Astrocyte (in vitro differentiated cells and primary cell): ENCODE data around the gene VWF. TPM values are rescaled to one million over a fixed set of nuclear protein-coding genes. Genes with fewer than 3 reads are reported as not detected.
A peak's percentile ranks its signal among the peaks of the same experiment; 100 is the strongest.

ENCODE experiments used
- DNase-seq: peaks from one replicate; pipeline ENCODE4 v3.0.0-alpha.2; 2010; ENCODE audit warnings: low read depth
- FAIRE-seq: peaks from 2 replicates; lab custom pipeline; 2011; peaks lifted over from hg19 to GRCh38; lab: Jason Lieb, UNC
- H2AFZ ChIP-seq: 2 replicates; pipeline ENCODE4 v1.6.0; 2012; ENCODE audit warnings: low read depth, low read length, inconsistent platforms
- H3K27ac ChIP-seq: 2 replicates; pipeline ENCODE4 v1.5.1; 2011; ENCODE audit warnings: low read depth, low read length, inconsistent platforms
- H3K27me3 ChIP-seq: 2 replicates; pipeline ENCODE4 v1.6.0; 2011; ENCODE audit warnings: low read length, inconsistent platforms; ENCODE audit not compliant: insufficient read depth
- H3K36me3 ChIP-seq: 2 replicates; pipeline ENCODE4 v1.5.1; 2011; ENCODE audit warnings: low read length, inconsistent platforms; ENCODE audit not compliant: insufficient read depth
- H3K4me1 ChIP-seq: 2 replicates; pipeline ENCODE4 v1.5.1; 2011; ENCODE audit warnings: low read length, inconsistent platforms; ENCODE audit not compliant: insufficient read depth
- H3K4me2 ChIP-seq: 2 replicates; pipeline ENCODE4 v1.6.0; 2012; ENCODE audit warnings: low read length, inconsistent platforms
- H3K4me3 ChIP-seq: 2 replicates; pipeline ENCODE4 v1.5.1; 2011; ENCODE audit warnings: low read depth, mild to moderate bottlenecking, low read length, inconsistent platforms; ENCODE audit not compliant: insufficient read depth
- H3K79me2 ChIP-seq: 2 replicates; pipeline ENCODE4 v1.6.0; 2012; ENCODE audit warnings: mild to moderate bottlenecking, low read length, inconsistent platforms; ENCODE audit not compliant: insufficient read depth
- H3K9ac ChIP-seq: 2 replicates; pipeline ENCODE4 v1.6.0; 2012; ENCODE audit warnings: mild to moderate bottlenecking, low read length, inconsistent platforms
- H3K9me3 ChIP-seq: 2 replicates; pipeline ENCODE4 v1.5.1; 2012; ENCODE audit warnings: low read depth, mild to moderate bottlenecking, low read length, inconsistent platforms; ENCODE audit not compliant: insufficient read depth
- H4K20me1 ChIP-seq: 2 replicates; pipeline ENCODE4 v1.6.0; 2012; ENCODE audit warnings: low read length, inconsistent platforms; ENCODE audit not compliant: insufficient read depth
- H3K27ac Mint-ChIP-seq: one replicate; pipeline ENCODE4 v1.8.0; 2021; ENCODE audit warnings: mild to moderate bottlenecking, mixed read lengths; ENCODE audit not compliant: unreplicated experiment
- H3K27me3 Mint-ChIP-seq: one replicate; pipeline ENCODE4 v1.8.0; 2021; ENCODE audit warnings: low read depth, mixed read lengths; ENCODE audit not compliant: unreplicated experiment
- H3K36me3 Mint-ChIP-seq: one replicate; pipeline ENCODE4 v1.8.0; 2021; ENCODE audit warnings: low read depth, mixed read lengths; ENCODE audit not compliant: unreplicated experiment
- H3K4me1 Mint-ChIP-seq: one replicate; pipeline ENCODE4 v1.8.0; 2021; ENCODE audit warnings: low read depth, mixed read lengths; ENCODE audit not compliant: unreplicated experiment
- H3K4me3 Mint-ChIP-seq: one replicate; pipeline ENCODE4 v1.8.0; 2021; ENCODE audit warnings: mild to moderate bottlenecking, moderate library complexity, mixed read lengths; ENCODE audit not compliant: unreplicated experiment
- H3K9me3 Mint-ChIP-seq: one replicate; pipeline ENCODE4 v1.8.0; 2021; ENCODE audit warnings: mild to moderate bottlenecking, mixed read lengths; ENCODE audit not compliant: unreplicated experiment
- EZH2 ChIP-seq: IDR thresholded peaks from 2 replicates; pipeline ENCODE4 v1.6.1; 2012; ENCODE audit warnings: mild to moderate bottlenecking, low read length, inconsistent platforms; ENCODE audit not compliant: insufficient read depth
- total RNA-seq: library from RNA; stranded (reverse); gene quantifications from 2 replicates; pipeline ENCODE4 v1.2.1, GENCODE V29; 2021
- TF ChIP-seq, protein P1 (sequence below): IDR thresholded peaks from 2 replicates; pipeline ENCODE4 v1.5.1; 2011; ENCODE audit warnings: low read depth, mild to moderate bottlenecking, inconsistent platforms, low read length, moderate library complexity; ENCODE audit not compliant: insufficient read depth

The VWF gene
- total RNA-seq, 1 donor from 2014 or later, result 0.23 TPM

DNA sequence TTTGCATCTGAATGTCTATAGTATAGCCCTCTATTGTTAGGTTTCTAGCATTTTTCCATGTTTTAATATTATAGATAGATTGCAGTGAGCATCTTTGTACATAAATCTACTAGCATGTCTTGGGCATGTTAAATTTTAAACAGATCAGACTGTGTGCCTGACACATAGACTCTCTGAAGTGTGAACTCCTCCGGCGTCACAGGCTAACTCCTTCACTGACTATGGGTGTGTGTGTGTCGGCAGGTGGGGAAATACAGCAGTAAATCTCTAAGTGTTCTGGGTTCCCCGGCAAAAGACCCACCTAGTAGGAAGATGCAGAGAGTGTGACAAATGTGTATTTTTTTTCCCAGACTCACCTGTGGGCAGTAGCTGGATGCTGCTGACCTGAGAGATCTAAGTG is 2.3 kb downstream of the VWF start:
- Histone ChIP-seq H3K36me3 (no peaks in the 10 kb centered on the region), H3K9ac (no peak overlapping the region), H3K79me2 (no peaks in the 10 kb centered on the region), H3K4me1 (peaks cover 10% of the 10 kb centered on the region), H3K27ac (no peak overlapping the region), H3K27me3 (no peaks in the 10 kb centered on the region), H4K20me1 (no peaks in the 10 kb centered on the region), H3K9me3 (no peaks in the 10 kb centered on the region), H3K4me2 (no peak overlapping the region), H3K4me3 (no peak overlapping the region), H2AFZ (no peak overlapping the region)
- FAIRE-seq (no peak), DNase-seq (no peak)
- no peak overlapping the region for H3K27ac Mint-ChIP-seq
- H3K36me3 Mint-ChIP-seq, result no peaks in the 10 kb centered on the region
- H3K27me3 Mint-ChIP-seq, result peaks cover 22% of the 10 kb centered on the region
- TF ChIP-seq, protein P1, sequence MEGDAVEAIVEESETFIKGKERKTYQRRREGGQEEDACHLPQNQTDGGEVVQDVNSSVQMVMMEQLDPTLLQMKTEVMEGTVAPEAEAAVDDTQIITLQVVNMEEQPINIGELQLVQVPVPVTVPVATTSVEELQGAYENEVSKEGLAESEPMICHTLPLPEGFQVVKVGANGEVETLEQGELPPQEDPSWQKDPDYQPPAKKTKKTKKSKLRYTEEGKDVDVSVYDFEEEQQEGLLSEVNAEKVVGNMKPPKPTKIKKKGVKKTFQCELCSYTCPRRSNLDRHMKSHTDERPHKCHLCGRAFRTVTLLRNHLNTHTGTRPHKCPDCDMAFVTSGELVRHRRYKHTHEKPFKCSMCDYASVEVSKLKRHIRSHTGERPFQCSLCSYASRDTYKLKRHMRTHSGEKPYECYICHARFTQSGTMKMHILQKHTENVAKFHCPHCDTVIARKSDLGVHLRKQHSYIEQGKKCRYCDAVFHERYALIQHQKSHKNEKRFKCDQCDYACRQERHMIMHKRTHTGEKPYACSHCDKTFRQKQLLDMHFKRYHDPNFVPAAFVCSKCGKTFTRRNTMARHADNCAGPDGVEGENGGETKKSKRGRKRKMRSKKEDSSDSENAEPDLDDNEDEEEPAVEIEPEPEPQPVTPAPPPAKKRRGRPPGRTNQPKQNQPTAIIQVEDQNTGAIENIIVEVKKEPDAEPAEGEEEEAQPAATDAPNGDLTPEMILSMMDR, result no peak
- TF ChIP-seq EZH2, result no peak
- no peak overlapping the region for H3K4me3 Mint-ChIP-seq
- H3K9me3 Mint-ChIP-seq, result no peaks in the 10 kb centered on the region
- peaks cover 3% of the 10 kb centered on the region for H3K4me1 Mint-ChIP-seq

DNA sequence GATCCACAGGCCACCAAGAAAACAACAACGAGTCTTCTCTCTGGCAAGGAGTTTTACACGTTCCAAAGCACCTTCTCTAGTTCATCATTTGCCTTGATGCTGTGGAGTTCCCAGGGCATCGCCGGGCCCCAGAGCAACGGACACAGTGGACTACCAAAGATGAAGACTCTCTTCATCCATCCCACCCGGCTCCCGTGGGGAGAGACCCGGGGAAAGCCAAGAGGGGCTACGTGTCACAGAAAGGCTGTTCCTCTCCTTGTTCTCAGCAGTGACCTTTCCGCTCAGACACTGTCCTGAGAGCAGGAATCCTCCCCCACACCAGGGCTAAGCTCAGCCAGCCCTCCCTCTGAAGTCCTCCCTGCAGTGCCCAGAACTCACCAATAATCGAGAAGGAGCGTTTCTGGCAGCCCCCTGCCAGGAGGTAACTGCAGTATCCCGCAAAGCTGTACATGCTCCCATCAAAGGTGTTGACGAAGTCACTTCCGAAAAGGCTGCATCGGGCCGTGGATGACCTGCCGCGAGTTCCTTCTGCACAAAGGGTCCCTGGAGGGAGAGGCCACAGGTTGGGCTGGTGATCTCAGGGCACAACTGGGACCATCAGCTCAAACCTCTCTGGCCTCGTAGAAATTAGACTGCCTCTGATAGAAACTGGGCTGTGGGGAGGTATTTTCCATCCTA is 3.5 kb downstream of the VWF start:
- H3K36me3 Mint-ChIP-seq, result no peaks in the 10 kb centered on the region
- Histone ChIP-seq H3K27me3 (no peaks in the 10 kb centered on the region), H3K9me3 (no peaks in the 10 kb centered on the region), H3K4me2 (no peak overlapping the region), H4K20me1 (no peaks in the 10 kb centered on the region), H2AFZ (no peak overlapping the region), H3K9ac (no peak overlapping the region), H3K4me1 (peaks cover 22% of the 10 kb centered on the region), H3K4me3 (no peak overlapping the region), H3K27ac (no peak overlapping the region), H3K36me3 (no peaks in the 10 kb centered on the region), H3K79me2 (no peaks in the 10 kb centered on the region)
- FAIRE-seq, result no peak
- no peaks in the 10 kb centered on the region for H3K9me3 Mint-ChIP-seq
- H3K4me1 Mint-ChIP-seq, result peaks cover 11% of the 10 kb centered on the region
- peaks cover 22% of the 10 kb centered on the region for H3K27me3 Mint-ChIP-seq
- DNase-seq, result no peak
- no peak overlapping the region for H3K27ac Mint-ChIP-seq
- peak overlapping the region; percentile 27 for H3K4me3 Mint-ChIP-seq
- TF ChIP-seq, protein P1, result no peak
- TF ChIP-seq EZH2, result no peak

DNA sequence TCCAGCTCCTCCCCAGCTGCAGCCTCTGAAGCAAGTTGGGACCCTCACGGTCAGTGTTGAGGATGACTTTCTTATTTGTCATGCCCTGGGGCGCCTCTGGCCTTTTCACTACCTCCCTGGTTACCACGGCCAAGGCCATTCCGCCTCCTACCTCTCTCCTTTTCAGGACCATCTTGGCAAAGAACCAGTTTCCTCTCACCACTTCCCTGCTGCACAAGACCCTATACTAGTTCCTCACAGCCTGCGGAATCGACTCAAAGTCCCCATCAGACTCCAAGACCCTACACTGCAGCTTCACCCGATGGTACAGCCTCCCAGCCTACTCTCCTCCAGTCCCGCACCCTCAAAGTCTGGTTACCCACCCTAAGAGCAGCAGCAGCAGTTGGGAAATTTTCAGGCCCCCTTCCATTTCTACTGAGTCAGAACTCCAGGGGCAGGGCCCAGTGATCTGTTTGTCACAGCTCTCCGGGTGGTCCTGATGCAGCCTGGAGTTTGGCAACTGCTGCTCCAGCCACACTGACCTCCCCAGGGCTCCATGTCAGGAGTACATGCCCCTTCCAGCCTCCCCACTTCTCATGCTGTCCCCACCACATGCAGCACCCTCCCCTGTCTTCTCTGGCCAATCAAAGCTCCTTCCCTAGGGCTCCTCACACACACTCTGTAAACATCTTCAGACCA is 5.4 kb downstream of the VWF start:
- TF ChIP-seq EZH2, result no peak
- TF ChIP-seq, protein P1, result no peak
- Histone ChIP-seq H3K4me1 (peaks cover 30% of the 10 kb centered on the region), H2AFZ (peak overlapping the region; percentile 5), H4K20me1 (no peaks in the 10 kb centered on the region), H3K9me3 (no peaks in the 10 kb centered on the region), H3K4me2 (peak overlapping the region; percentile 25), H3K9ac (no peak overlapping the region), H3K27me3 (no peaks in the 10 kb centered on the region), H3K4me3 (no peak overlapping the region), H3K36me3 (no peaks in the 10 kb centered on the region), H3K79me2 (no peaks in the 10 kb centered on the region), H3K27ac (no peak overlapping the region)
- FAIRE-seq (no peak), DNase-seq (no peak)
- H3K4me3 Mint-ChIP-seq, result no peak overlapping the region
- H3K27me3 Mint-ChIP-seq, result peaks cover 16% of the 10 kb centered on the region
- no peaks in the 10 kb centered on the region for H3K9me3 Mint-ChIP-seq
- no peaks in the 10 kb centered on the region for H3K36me3 Mint-ChIP-seq
- peaks cover 16% of the 10 kb centered on the region for H3K4me1 Mint-ChIP-seq
- no peak overlapping the region for H3K27ac Mint-ChIP-seq
